GM03348 (cell line): ENCODE measurements around the gene ZFP36.

Source experiments
- DNase-seq: peaks from one replicate; pipeline ENCODE4 v3.0.0; 2012; ENCODE audit warnings: low spot score

The ZFP36 gene

GRCh38 chr19:39384839-39385568, 21.6 kb upstream of the ZFP36 start:
- DNase-seq = no peak

GRCh38 chr19:39385629-39386411, 20.8 kb upstream of the ZFP36 start:
- no peak for DNase-seq

GRCh38 chr19:39386557-39386956, 20.1 kb upstream of the ZFP36 start:
- no peak for DNase-seq

GRCh38 chr19:39388657-39389056, 18.0 kb upstream of the ZFP36 start:
- no peak for DNase-seq

GRCh38 chr19:39389631-39390414, 16.8 kb upstream of the ZFP36 start:
- no peak for DNase-seq

- DNase-seq = no peak
Measured at GRCh38 chr19:39390451-39390750, 16.2 kb upstream of the ZFP36 start.

- DNase-seq = peak; percentile 98
Measured at GRCh38 chr19:39390751-39391437, 15.8 kb upstream of the ZFP36 start, which contains the start of the genes MED29 and PAF1. Gene MED29 (plus strand): TSS chr19:39391378. CDS start chr19:39391423, 45 bp downstream. Gene PAF1 (minus strand): TSS chr19:39391106. CDS start chr19:39390864, 242 bp downstream.

- peak; percentile 91 for DNase-seq
Measured at GRCh38 chr19:39397360-39398296, 9.0 kb upstream of the ZFP36 start.

- DNase-seq = peak; percentile 76
Measured at GRCh38 chr19:39398297-39398864, 8.3 kb upstream of the ZFP36 start.

- DNase-seq = no peak
Measured at GRCh38 chr19:39399668-39400050, 7.0 kb upstream of the ZFP36 start.

- DNase-seq = no peak
Measured at GRCh38 chr19:39400061-39400460, 6.6 kb upstream of the ZFP36 start.

GRCh38 chr19:39401070-39401548, 5.5 kb upstream of the ZFP36 start:
- DNase-seq = no peak

GRCh38 chr19:39401549-39402345, 4.9 kb upstream of the ZFP36 start:
- no peak for DNase-seq

GRCh38 chr19:39402346-39403300, 4.0 kb upstream of the ZFP36 start:
- DNase-seq = peak; percentile 85

- peak; percentile 92 for DNase-seq
Measured at GRCh38 chr19:39403331-39404312, 3.0 kb upstream of the ZFP36 start.

- no peak for DNase-seq
Measured at GRCh38 chr19:39405261-39405957, 1.2 kb upstream of the ZFP36 start.
